ENCODE data around the gene EDDM13. TPM values are rescaled to one million over a fixed set of nuclear protein-coding genes. Genes with fewer than 3 reads are reported as not detected.
A peak's percentile ranks its signal among the peaks of the same experiment; 100 is the strongest.

The EDDM13 gene
- total RNA-seq, 1 donor from 2014 or later: not detected

DNA sequence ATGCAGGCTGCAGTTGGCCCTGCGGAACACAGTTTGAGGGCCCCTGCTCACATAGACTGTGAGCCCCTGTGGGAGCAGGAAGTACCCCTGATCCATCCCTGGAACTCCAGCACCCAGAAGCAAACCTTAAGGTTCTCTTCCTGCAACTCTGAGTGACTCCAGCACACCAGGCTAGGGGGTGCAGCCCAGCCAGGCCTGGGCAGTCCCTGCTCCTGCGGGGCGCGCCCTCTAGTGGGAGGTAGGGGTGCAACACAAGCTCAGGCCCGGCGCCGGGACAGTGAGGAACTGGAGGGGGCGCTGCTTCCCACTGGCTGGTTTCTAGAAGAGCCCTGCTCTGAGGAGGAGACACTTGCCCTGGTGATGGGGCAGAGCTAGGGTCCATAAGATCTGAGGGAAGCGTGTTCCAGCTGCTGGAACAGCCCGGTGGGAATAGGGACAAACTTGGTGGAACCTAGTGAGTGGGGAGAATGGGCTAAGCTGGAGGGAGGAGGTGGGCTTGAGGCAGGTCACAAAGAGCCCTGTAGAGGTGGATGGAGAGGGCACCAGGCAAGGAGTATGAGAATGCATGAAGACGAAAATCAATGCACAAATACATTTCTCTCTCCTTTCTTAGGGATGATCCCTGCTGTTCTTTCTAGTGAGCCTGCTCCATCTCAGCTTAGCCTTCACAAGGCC is 37.1 kb downstream of the EDDM13 start:
- H3K4me3 Mint-ChIP-seq (ENCODE audit: unreplicated experiment): no peak overlapping the region
- no peak overlapping the region for H3K27ac Mint-ChIP-seq (ENCODE audit: unreplicated experiment)
- peaks cover 11% of the 10 kb centered on the region for H3K4me1 Mint-ChIP-seq (ENCODE audit: unreplicated experiment)
- peak; percentile 86 for DNase-seq (ENCODE audit: extremely low spot score, unreplicated experiment)
- H3K27me3 Mint-ChIP-seq (ENCODE audit: unreplicated experiment): no peaks in the 10 kb centered on the region
- H3K9me3 Mint-ChIP-seq (ENCODE audit: unreplicated experiment): no peaks in the 10 kb centered on the region
- peaks cover 10% of the 10 kb centered on the region for H3K36me3 Mint-ChIP-seq (ENCODE audit: unreplicated experiment)
- TF ChIP-seq, protein P1, sequence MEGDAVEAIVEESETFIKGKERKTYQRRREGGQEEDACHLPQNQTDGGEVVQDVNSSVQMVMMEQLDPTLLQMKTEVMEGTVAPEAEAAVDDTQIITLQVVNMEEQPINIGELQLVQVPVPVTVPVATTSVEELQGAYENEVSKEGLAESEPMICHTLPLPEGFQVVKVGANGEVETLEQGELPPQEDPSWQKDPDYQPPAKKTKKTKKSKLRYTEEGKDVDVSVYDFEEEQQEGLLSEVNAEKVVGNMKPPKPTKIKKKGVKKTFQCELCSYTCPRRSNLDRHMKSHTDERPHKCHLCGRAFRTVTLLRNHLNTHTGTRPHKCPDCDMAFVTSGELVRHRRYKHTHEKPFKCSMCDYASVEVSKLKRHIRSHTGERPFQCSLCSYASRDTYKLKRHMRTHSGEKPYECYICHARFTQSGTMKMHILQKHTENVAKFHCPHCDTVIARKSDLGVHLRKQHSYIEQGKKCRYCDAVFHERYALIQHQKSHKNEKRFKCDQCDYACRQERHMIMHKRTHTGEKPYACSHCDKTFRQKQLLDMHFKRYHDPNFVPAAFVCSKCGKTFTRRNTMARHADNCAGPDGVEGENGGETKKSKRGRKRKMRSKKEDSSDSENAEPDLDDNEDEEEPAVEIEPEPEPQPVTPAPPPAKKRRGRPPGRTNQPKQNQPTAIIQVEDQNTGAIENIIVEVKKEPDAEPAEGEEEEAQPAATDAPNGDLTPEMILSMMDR (IDR thresholded peaks at IDR 0.05): peak; percentile 66

GRCh38 chr19:56310462-56310861 is 37.9 kb downstream of the EDDM13 start:
- no peak overlapping the region for H3K27ac Mint-ChIP-seq (ENCODE audit: unreplicated experiment)
- H3K4me3 Mint-ChIP-seq (ENCODE audit: unreplicated experiment): no peak overlapping the region
- peaks cover 11% of the 10 kb centered on the region for H3K4me1 Mint-ChIP-seq (ENCODE audit: unreplicated experiment)
- peaks cover 10% of the 10 kb centered on the region for H3K36me3 Mint-ChIP-seq (ENCODE audit: unreplicated experiment)
- H3K9me3 Mint-ChIP-seq (ENCODE audit: unreplicated experiment): no peaks in the 10 kb centered on the region
- no peaks in the 10 kb centered on the region for H3K27me3 Mint-ChIP-seq (ENCODE audit: unreplicated experiment)
- peak; percentile 57 for DNase-seq (ENCODE audit: extremely low spot score, unreplicated experiment)
- TF ChIP-seq, protein P1 (IDR thresholded peaks at IDR 0.05): no peak

- TF ChIP-seq, protein P1 (IDR thresholded peaks at IDR 0.05): no peak
- Mint-ChIP-seq H3K27me3 (ENCODE audit: unreplicated experiment) (no peaks in the 10 kb centered on the region), H3K4me3 (ENCODE audit: unreplicated experiment) (no peak overlapping the region), H3K9me3 (ENCODE audit: unreplicated experiment) (no peaks in the 10 kb centered on the region), H3K4me1 (ENCODE audit: unreplicated experiment) (peaks cover 15% of the 10 kb centered on the region), H3K27ac (ENCODE audit: unreplicated experiment) (no peak overlapping the region), H3K36me3 (ENCODE audit: unreplicated experiment) (peaks cover 10% of the 10 kb centered on the region)
- DNase-seq (ENCODE audit: extremely low spot score, unreplicated experiment): no peak
Measured at GRCh38 chr19:56312342-56312741, 39.8 kb downstream of the EDDM13 start.

DNA sequence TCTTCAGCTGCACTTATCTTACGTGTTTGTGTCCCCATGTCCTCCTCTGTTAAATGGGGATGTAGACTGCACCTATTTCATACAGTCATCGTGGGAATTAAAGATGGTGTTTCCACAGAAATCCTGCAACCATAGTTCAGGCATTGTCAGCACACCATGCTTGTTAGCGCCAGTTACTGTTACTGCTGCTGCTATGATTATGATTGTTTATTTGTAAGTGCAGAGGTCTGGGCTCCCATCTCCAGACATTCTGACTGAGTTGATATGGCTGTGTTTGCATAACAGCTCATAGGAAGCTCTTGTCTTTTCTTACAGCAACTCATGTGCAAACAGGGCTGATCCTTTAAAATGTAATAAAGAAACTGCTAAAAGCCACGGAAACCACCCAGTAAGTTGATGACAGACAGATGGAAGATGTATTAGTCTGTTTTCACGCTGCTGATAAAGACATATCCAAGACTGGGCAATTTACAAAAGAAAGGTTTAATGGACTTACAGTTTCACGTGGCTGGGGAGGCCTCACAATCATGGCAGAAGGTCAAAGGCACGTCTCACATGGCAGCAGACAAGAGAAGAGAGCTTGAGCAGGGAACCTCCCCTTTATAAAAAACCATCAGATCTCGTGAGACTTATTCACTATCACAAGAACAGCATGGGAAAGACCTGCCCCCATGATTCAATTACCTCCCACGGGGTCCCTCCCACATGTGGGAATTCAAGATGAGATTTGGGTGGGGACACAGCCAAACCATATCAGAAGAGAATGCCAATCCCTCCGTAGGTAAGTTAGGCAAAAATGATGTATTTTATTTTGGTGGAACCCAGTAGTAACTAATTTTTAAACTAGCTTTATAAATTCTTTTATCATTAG is 40.5 kb downstream of the EDDM13 start:
- TF ChIP-seq, protein P1 (IDR thresholded peaks at IDR 0.05): no peak
- peak overlapping the region; percentile 60 for H3K4me3 Mint-ChIP-seq (ENCODE audit: unreplicated experiment)
- H3K4me1 Mint-ChIP-seq (ENCODE audit: unreplicated experiment): peaks cover 15% of the 10 kb centered on the region
- peaks cover 10% of the 10 kb centered on the region for H3K36me3 Mint-ChIP-seq (ENCODE audit: unreplicated experiment)
- H3K9me3 Mint-ChIP-seq (ENCODE audit: unreplicated experiment): no peaks in the 10 kb centered on the region
- no peaks in the 10 kb centered on the region for H3K27me3 Mint-ChIP-seq (ENCODE audit: unreplicated experiment)
- no peak for DNase-seq (ENCODE audit: extremely low spot score, unreplicated experiment)
- peak overlapping the region; percentile 19 for H3K27ac Mint-ChIP-seq (ENCODE audit: unreplicated experiment)

GRCh38 chr19:56314018-56314380 is 41.5 kb downstream of the EDDM13 start:
- peak overlapping the region; percentile 85 for H3K4me3 Mint-ChIP-seq (ENCODE audit: unreplicated experiment)
- peak; percentile 46 for DNase-seq (ENCODE audit: extremely low spot score, unreplicated experiment)
- TF ChIP-seq, protein P1 (IDR thresholded peaks at IDR 0.05): no peak
- H3K9me3 Mint-ChIP-seq (ENCODE audit: unreplicated experiment): no peaks in the 10 kb centered on the region
- H3K27me3 Mint-ChIP-seq (ENCODE audit: unreplicated experiment): no peaks in the 10 kb centered on the region
- peaks cover 15% of the 10 kb centered on the region for H3K4me1 Mint-ChIP-seq (ENCODE audit: unreplicated experiment)
- H3K27ac Mint-ChIP-seq (ENCODE audit: unreplicated experiment): peak overlapping the region; percentile 98
- peaks cover 6% of the 10 kb centered on the region for H3K36me3 Mint-ChIP-seq (ENCODE audit: unreplicated experiment)
